Stomach (tissue), 4 donors: ENCODE measurements around the gene KRTAP10-3.

Experiments
- POLR2A ChIP-seq, 4 donors: fragments of 450-650 bp; IDR thresholded peaks; one replicate each; pipeline ENCODE4 v1.6.1; 2016; ENCODE audit warnings: antibody characterized with exemption in 4 of 4, control low read depth in 2 of 4, mild to moderate bottlenecking in 1 of 4, moderate library complexity in 1 of 4
- POLR2AphosphoS5 ChIP-seq, 3 donors: sonication (generic); formaldehyde crosslinking; IDR thresholded peaks; one replicate each; pipeline ENCODE4 v1.6.1; 2016; ENCODE audit warnings: antibody characterized with exemption in 3 of 3
- TF ChIP-seq, protein P1 (sequence below), 7 experiments: fragments of 450-650 bp in 4 of 7; fragments of 200-600 bp in 3 of 7; sonication (generic) in 3 of 7; IDR thresholded peaks; one replicate each; pipeline ENCODE4 v1.5.1; 2016 to 2019; ENCODE audit warnings: antibody characterized with exemption in 7 of 7, control low read depth in 2 of 7, mild to moderate bottlenecking in 1 of 7

DNA sequence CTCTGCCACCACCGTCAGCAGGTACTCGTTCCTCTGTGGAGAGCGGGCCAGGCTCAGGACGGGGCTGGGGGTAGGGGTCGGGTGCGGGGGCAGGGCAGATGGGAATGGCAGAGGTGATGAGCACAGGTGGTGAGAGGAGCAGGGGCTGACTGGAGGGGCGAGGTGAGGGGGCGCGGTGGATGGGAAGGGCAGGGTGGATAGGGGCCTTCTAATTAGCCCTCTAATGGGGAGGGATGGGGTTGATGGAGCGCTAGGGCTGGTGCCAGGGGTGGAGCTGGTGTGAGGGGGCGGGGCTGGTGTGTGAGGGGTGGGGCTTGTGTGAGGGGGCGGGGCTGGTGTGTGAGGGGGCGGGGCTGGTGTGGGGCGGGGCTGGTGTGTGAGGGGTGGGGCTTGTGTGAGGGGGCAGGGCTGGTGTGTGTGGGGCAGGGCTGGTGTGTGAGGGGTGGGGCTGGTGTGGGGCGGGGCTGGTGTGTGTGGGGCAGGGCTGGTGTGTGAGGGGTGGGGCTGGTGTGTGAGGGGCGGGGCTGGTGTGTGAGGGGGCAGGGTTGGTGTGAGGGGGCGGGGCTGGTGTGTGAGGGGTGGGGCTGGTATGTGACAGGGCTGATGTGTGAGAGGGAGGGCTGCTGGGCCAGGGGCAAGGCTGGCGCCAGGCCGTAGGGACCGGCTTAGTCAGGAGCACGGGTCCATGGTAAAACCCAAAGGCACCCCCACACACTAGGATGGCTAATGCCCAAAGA lies 24.5 kb downstream of the KRTAP10-3 start:
- TF ChIP-seq, protein P1, sequence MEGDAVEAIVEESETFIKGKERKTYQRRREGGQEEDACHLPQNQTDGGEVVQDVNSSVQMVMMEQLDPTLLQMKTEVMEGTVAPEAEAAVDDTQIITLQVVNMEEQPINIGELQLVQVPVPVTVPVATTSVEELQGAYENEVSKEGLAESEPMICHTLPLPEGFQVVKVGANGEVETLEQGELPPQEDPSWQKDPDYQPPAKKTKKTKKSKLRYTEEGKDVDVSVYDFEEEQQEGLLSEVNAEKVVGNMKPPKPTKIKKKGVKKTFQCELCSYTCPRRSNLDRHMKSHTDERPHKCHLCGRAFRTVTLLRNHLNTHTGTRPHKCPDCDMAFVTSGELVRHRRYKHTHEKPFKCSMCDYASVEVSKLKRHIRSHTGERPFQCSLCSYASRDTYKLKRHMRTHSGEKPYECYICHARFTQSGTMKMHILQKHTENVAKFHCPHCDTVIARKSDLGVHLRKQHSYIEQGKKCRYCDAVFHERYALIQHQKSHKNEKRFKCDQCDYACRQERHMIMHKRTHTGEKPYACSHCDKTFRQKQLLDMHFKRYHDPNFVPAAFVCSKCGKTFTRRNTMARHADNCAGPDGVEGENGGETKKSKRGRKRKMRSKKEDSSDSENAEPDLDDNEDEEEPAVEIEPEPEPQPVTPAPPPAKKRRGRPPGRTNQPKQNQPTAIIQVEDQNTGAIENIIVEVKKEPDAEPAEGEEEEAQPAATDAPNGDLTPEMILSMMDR (IDR thresholded peaks at IDR 0.05), result no peak
- TF ChIP-seq POLR2A (IDR thresholded peaks at IDR 0.05) (no peak), POLR2AphosphoS5 (IDR thresholded peaks at IDR 0.05) (no peak)
